ENCODE measurements around the gene DNAH7. TPM values are rescaled to one million over a fixed set of nuclear protein-coding genes. Genes with fewer than 3 reads are reported as not detected.

Gene DNAH7
- total and polyA plus RNA-seq, 2 donors (not counting 1 experiment from before 2014, with no cell fraction given), result 0.37 to 0.99 TPM

DNA sequence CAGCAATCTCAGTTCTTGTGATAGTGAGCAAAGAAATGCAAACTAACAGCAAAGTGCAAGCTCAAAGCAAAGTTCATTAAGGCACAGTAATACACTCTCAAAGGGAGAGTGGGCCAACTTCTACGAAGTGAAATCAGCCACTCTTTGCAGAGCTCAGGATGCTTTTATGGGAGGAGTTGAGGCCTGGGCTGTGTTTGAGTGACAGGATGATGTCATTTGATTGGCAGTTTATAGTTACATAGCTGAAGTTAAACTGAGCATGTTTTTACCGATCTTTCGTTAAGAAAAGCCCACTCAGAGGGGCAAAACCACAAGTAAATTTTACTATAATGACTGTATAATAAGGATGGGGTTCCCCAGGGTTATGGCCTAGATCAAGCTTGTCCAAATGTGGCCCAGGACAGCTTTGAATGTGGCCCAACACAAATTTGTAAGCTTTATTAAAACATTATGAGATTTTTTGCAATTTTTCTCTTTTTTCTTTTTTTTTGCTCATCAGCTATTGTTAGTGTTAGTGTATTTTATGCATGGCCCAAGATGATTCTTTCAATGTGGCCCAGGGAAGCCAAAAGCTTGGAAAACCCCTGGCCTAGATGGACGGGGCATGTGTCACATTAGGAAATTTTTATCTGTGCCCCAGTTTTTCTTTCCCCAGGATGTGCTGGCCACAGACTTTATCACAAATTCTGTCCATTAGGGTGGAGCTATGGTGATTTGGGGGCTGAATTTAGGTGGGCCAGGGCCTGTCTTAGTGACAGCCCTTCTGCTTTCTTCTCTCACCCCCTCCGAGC is 8.3 kb upstream of the DNAH7 start:
- H3K36me3 ChIP-seq (ENCODE audit: control insufficient read depth, insufficient read depth, low read length), result no peaks in the 10 kb centered on the region
- H3K27ac ChIP-seq (ENCODE audit: insufficient read depth, low read length), result peak overlapping the region; percentile 55
- H3K79me2 ChIP-seq (ENCODE audit: control insufficient read depth, insufficient read depth, low read length), result no peaks in the 10 kb centered on the region
- H3K27me3 ChIP-seq (ENCODE audit: control insufficient read depth, insufficient read depth, low read length), result no peaks in the 10 kb centered on the region
- H3K9ac ChIP-seq (ENCODE audit: insufficient read depth, low read length), result no peak overlapping the region
- H4K20me1 ChIP-seq (ENCODE audit: control insufficient read depth, extremely low read depth, insufficient read depth, low read length), result no peaks in the 10 kb centered on the region
- no peak overlapping the region for H2AFZ ChIP-seq (ENCODE audit: low read length)
- no peak overlapping the region for H3K4me2 ChIP-seq (ENCODE audit: extremely low read depth, insufficient read depth, low read length)
- H3K4me3 ChIP-seq (replicated peaks in 1 of 4; ENCODE audit: control extremely low read depth in 1 of 4, insufficient read depth in 1 of 4, low read depth in 3 of 4, low read length in 4 of 4), result no peak overlapping the region
- no peak for TF ChIP-seq EZH2 (IDR thresholded peaks at IDR 0.05; ENCODE audit: low read length, missing control alignments)
- TF ChIP-seq, protein P1, sequence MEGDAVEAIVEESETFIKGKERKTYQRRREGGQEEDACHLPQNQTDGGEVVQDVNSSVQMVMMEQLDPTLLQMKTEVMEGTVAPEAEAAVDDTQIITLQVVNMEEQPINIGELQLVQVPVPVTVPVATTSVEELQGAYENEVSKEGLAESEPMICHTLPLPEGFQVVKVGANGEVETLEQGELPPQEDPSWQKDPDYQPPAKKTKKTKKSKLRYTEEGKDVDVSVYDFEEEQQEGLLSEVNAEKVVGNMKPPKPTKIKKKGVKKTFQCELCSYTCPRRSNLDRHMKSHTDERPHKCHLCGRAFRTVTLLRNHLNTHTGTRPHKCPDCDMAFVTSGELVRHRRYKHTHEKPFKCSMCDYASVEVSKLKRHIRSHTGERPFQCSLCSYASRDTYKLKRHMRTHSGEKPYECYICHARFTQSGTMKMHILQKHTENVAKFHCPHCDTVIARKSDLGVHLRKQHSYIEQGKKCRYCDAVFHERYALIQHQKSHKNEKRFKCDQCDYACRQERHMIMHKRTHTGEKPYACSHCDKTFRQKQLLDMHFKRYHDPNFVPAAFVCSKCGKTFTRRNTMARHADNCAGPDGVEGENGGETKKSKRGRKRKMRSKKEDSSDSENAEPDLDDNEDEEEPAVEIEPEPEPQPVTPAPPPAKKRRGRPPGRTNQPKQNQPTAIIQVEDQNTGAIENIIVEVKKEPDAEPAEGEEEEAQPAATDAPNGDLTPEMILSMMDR (conservative IDR thresholded peaks at IDR 0.05 in 1 of 2, IDR thresholded peaks at IDR 0.05 in 1 of 2; ENCODE audit: low read depth in 1 of 2, low read length in 2 of 2), result no peak
- H3K9me3 ChIP-seq (ENCODE audit: control insufficient read depth, insufficient read depth, low read depth, low read length), result no peaks in the 10 kb centered on the region
- DNase-seq (ENCODE audit: low read depth in 2 of 2), result no peak
- peaks cover 7% of the 10 kb centered on the region for H3K4me1 ChIP-seq (ENCODE audit: control insufficient read depth, extremely low read depth, insufficient read depth, low read length)

DNA sequence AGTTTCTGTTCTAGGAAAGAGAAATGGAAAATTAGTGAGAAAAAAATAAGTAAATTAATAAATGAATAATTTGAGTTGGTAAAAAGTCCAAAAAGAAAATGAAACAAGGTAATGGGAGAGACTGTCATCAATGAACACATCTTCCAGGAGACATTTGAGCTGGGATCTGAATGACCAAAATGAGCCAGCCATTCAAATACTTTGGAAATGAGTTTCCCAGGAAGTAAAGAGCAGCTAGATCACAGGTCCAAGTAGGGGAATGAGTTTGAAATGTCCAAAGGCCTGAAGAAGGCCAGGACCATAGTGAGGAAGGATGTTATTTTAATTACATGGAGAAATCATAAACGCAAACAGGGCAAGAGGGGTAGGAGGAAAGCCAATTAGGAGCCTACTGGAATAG is 6.6 kb upstream of the DNAH7 start:
- Histone ChIP-seq H4K20me1 (ENCODE audit: control insufficient read depth, extremely low read depth, insufficient read depth, low read length) (no peaks in the 10 kb centered on the region), H3K4me2 (ENCODE audit: extremely low read depth, insufficient read depth, low read length) (no peak overlapping the region), H2AFZ (ENCODE audit: low read length) (no peak overlapping the region), H3K27me3 (ENCODE audit: control insufficient read depth, insufficient read depth, low read length) (no peaks in the 10 kb centered on the region), H3K9me3 (ENCODE audit: control insufficient read depth, insufficient read depth, low read depth, low read length) (no peaks in the 10 kb centered on the region), H3K4me1 (ENCODE audit: control insufficient read depth, extremely low read depth, insufficient read depth, low read length) (peaks cover 7% of the 10 kb centered on the region), H3K27ac (ENCODE audit: insufficient read depth, low read length) (no peak overlapping the region), H3K4me3 (replicated peaks in 1 of 4; ENCODE audit: control extremely low read depth in 1 of 4, insufficient read depth in 1 of 4, low read depth in 3 of 4, low read length in 4 of 4) (no peak overlapping the region), H3K36me3 (ENCODE audit: control insufficient read depth, insufficient read depth, low read length) (no peaks in the 10 kb centered on the region), H3K79me2 (ENCODE audit: control insufficient read depth, insufficient read depth, low read length) (no peaks in the 10 kb centered on the region), H3K9ac (ENCODE audit: insufficient read depth, low read length) (no peak overlapping the region)
- TF ChIP-seq, protein P1 (conservative IDR thresholded peaks at IDR 0.05 in 1 of 2, IDR thresholded peaks at IDR 0.05 in 1 of 2; ENCODE audit: low read depth in 1 of 2, low read length in 2 of 2), result no peak
- no peak for TF ChIP-seq EZH2 (IDR thresholded peaks at IDR 0.05; ENCODE audit: low read length, missing control alignments)
- no peak for DNase-seq (ENCODE audit: low read depth in 2 of 2)

DNA sequence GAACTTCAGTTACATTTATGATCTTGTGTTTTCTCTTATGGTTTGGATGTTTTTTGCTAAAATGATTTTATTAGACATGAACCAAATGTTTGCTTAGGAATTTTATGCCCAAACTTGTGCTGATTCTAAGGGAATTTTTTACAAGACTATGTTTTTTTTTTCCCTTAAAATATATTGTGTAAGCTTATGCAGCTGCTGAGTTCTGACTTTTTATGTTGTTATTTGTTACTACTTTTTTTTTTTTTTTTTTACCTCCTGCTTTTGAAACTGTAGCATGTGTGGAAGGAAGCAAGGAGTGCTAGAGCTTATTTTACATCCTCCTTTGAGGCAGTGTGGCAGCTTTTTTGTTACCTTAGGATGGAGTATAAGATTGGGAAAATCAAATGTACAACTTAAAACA is 6.0 kb upstream of the DNAH7 start:
- no peak for DNase-seq (ENCODE audit: low read depth in 2 of 2)
- Histone ChIP-seq H3K36me3 (ENCODE audit: control insufficient read depth, insufficient read depth, low read length) (no peaks in the 10 kb centered on the region), H2AFZ (ENCODE audit: low read length) (no peak overlapping the region), H3K9me3 (ENCODE audit: control insufficient read depth, insufficient read depth, low read depth, low read length) (no peaks in the 10 kb centered on the region), H3K27me3 (ENCODE audit: control insufficient read depth, insufficient read depth, low read length) (no peaks in the 10 kb centered on the region), H3K9ac (ENCODE audit: insufficient read depth, low read length) (no peak overlapping the region), H3K4me2 (ENCODE audit: extremely low read depth, insufficient read depth, low read length) (no peak overlapping the region), H3K27ac (ENCODE audit: insufficient read depth, low read length) (no peak overlapping the region), H3K79me2 (ENCODE audit: control insufficient read depth, insufficient read depth, low read length) (no peaks in the 10 kb centered on the region), H3K4me3 (replicated peaks in 1 of 4; ENCODE audit: control extremely low read depth in 1 of 4, insufficient read depth in 1 of 4, low read depth in 3 of 4, low read length in 4 of 4) (no peak overlapping the region), H3K4me1 (ENCODE audit: control insufficient read depth, extremely low read depth, insufficient read depth, low read length) (peaks cover 7% of the 10 kb centered on the region), H4K20me1 (ENCODE audit: control insufficient read depth, extremely low read depth, insufficient read depth, low read length) (no peaks in the 10 kb centered on the region)
- TF ChIP-seq, protein P1 (conservative IDR thresholded peaks at IDR 0.05 in 1 of 2, IDR thresholded peaks at IDR 0.05 in 1 of 2; ENCODE audit: low read depth in 1 of 2, low read length in 2 of 2), result no peak
- TF ChIP-seq EZH2 (IDR thresholded peaks at IDR 0.05; ENCODE audit: low read length, missing control alignments), result no peak

Data from fibroblast of lung (primary cell).